GM10266 (cell line): ENCODE results near the gene IER2.

Source experiments
- DNase-seq: peaks from one replicate; pipeline ENCODE4 v3.0.0; 2012; ENCODE audit errors: extremely low spot score
- TF ChIP-seq, protein P1 (sequence below): IDR thresholded peaks from 2 replicates; pipeline ENCODE4 v1.5.1; 2012; ENCODE audit warnings: mild to moderate bottlenecking, low read depth; ENCODE audit not compliant: control insufficient read depth, insufficient read depth; ENCODE audit errors: missing control alignments

The IER2 gene

DNA sequence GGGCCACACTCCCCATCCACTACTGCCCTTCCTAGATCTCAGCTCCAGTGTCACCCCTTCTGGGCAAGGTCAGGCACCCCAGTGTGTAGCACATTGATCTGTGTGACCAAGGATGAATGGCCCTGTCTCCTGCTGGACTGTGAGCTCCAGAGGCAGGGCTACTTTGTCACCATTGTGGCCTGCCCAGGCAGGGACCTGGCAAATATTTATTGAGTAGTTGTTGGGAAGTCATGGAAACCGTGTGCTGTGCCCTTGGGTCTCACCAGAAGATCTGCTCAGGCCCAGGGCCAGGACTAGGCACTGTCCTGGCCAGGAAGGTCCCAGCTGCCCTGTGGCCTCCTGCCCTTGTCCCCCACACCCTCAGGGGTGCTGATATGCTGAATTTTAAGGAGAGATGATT, 21.6 kb upstream of the IER2 start:
- DNase-seq = no peak
- TF ChIP-seq, protein P1, sequence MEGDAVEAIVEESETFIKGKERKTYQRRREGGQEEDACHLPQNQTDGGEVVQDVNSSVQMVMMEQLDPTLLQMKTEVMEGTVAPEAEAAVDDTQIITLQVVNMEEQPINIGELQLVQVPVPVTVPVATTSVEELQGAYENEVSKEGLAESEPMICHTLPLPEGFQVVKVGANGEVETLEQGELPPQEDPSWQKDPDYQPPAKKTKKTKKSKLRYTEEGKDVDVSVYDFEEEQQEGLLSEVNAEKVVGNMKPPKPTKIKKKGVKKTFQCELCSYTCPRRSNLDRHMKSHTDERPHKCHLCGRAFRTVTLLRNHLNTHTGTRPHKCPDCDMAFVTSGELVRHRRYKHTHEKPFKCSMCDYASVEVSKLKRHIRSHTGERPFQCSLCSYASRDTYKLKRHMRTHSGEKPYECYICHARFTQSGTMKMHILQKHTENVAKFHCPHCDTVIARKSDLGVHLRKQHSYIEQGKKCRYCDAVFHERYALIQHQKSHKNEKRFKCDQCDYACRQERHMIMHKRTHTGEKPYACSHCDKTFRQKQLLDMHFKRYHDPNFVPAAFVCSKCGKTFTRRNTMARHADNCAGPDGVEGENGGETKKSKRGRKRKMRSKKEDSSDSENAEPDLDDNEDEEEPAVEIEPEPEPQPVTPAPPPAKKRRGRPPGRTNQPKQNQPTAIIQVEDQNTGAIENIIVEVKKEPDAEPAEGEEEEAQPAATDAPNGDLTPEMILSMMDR = no peak

GRCh38 chr19:13129384-13129783, 20.8 kb upstream of the IER2 start:
- no peak for DNase-seq
- TF ChIP-seq, protein P1 = no peak

DNA sequence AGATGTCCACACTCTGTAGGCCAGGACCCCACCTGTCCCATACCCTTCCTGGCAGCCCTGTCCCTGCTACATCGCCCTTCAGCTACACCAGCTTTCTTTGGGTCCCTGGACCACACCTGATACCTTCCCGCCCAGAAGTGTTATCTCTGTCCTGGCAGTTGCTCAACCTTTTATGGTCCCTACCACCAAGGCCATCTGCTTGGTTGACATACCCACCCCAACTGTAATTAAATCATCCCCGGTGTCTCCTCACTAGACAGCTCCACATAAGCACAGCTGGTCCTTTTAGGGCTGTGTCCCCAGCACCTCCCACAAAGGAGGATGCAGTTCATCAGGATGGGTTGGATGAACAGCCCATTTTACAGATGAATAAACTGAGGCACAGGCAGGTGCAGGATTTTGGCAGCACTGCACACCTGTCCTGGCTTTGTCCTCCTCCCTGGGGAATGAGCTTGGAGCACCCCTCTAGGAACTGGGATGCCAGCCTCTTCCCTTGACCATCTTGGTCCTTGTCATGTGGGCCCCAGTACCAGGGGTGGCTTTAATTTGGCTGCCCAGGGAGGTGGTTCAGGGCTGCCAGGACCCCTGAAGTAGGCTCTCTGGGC, 19.2 kb upstream of the IER2 start:
- no peak for DNase-seq
- TF ChIP-seq, protein P1 = no peak

GRCh38 chr19:13132471-13133180, 17.6 kb upstream of the IER2 start:
- no peak for DNase-seq
- TF ChIP-seq, protein P1 = no peak

GRCh38 chr19:13133241-13133870, 16.9 kb upstream of the IER2 start:
- TF ChIP-seq, protein P1 = no peak

DNA sequence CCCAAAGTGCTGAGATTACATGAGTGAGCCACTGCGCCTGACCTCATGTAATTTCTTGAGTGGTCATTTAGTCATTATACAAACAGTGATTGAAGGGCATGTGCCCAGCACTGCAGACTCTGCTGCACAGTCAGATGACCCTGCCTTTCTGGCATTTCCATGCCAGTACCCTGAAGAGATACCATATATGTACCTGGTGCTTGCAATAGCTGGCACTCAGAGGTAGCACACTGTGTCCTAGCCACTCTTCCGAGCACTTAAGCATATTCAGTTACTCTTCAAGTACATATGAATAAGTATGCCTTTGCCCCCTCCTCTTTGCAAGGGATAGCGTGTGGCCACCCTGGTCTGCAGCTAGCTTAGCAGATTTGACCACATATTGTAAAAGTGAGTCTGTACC, 15.6 kb upstream of the IER2 start:
- no peak for DNase-seq
- TF ChIP-seq, protein P1 = no peak

More at GRCh38 chr19:13133241-13133870, 16.9 kb upstream of the IER2 start:
- DNase-seq = no peak
